Measurements from ENCODE around the gene RNF32.
A peak's percentile ranks its signal among the peaks of the same experiment; 100 is the strongest.

The RNF32 gene

GRCh38 chr7:156703773-156704482, 63.4 kb downstream of the RNF32 start:
- DNase-seq (ENCODE audit: low read depth) = no peak
- no peak for TF ChIP-seq CTCF (conservative IDR thresholded peaks at IDR 0.05; ENCODE audit: low read depth, low read length)
- H3K4me3 ChIP-seq (ENCODE audit: low read length) = no peak overlapping the region

GRCh38 chr7:156722043-156722826, 81.7 kb downstream of the RNF32 start:
- DNase-seq (ENCODE audit: low read depth) = peak; percentile 4
- no peak overlapping the region for H3K4me3 ChIP-seq (ENCODE audit: low read length)
- TF ChIP-seq CTCF (conservative IDR thresholded peaks at IDR 0.05; ENCODE audit: low read depth, low read length) = no peak

GRCh38 chr7:156725073-156725472, 84.5 kb downstream of the RNF32 start:
- DNase-seq (ENCODE audit: low read depth) = no peak
- no peak overlapping the region for H3K4me3 ChIP-seq (ENCODE audit: low read length)
- no peak for TF ChIP-seq CTCF (conservative IDR thresholded peaks at IDR 0.05; ENCODE audit: low read depth, low read length)

- no peak for DNase-seq (ENCODE audit: low read depth)
- no peak for TF ChIP-seq CTCF (conservative IDR thresholded peaks at IDR 0.05; ENCODE audit: low read depth, low read length)
- H3K4me3 ChIP-seq (ENCODE audit: low read length) = no peak overlapping the region
Observed at GRCh38 chr7:156725936-156726335, 85.4 kb downstream of the RNF32 start.

Measured in retinal pigment epithelial cell (primary cell).